ENCODE data around the gene VPS13C.

Gene VPS13C

GRCh38 chr15:62068071-62068809 lies 8.0 kb upstream of the VPS13C start:
- TF ChIP-seq FOXA1 (IDR thresholded peaks at IDR 0.05): no peak
- TF ChIP-seq NFRKB (IDR thresholded peaks at IDR 0.05): no peak
- TF ChIP-seq FOXM1 (IDR thresholded peaks at IDR 0.05; ENCODE audit: borderline replicate concordance): no peak
- no peak for TF ChIP-seq SP1 (IDR thresholded peaks at IDR 0.05)
- TF ChIP-seq TARDBP (IDR thresholded peaks at IDR 0.05): no peak
- TF ChIP-seq LEF1 (IDR thresholded peaks at IDR 0.05; ENCODE audit: borderline replicate concordance): no peak
- no peak for TF ChIP-seq SUZ12 (IDR thresholded peaks at IDR 0.05)
- TF ChIP-seq ELF4 (IDR thresholded peaks at IDR 0.05): no peak
- TF ChIP-seq L3MBTL2 (conservative IDR thresholded peaks at IDR 0.05): no peak; the same call in 1 of the 2 replicates
- TF ChIP-seq HDGF (IDR thresholded peaks at IDR 0.05; ENCODE audit: borderline replicate concordance): no peak
- no peak for TF ChIP-seq ARNT (IDR thresholded peaks at IDR 0.05)
- no peak for TF ChIP-seq PKNOX1 (IDR thresholded peaks at IDR 0.05)
- no peak for TF ChIP-seq CTBP1 (IDR thresholded peaks at IDR 0.05; ENCODE audit: borderline replicate concordance)
- TF ChIP-seq ZNF384 (IDR thresholded peaks at IDR 0.05): no peak
- no peak for TF ChIP-seq FOXK2 (IDR thresholded peaks at IDR 0.05)
- no peak for TF ChIP-seq BHLHE40 (IDR thresholded peaks at IDR 0.05; ENCODE audit: borderline replicate concordance)
- ChIA-PET CTCF (interaction anchor here (1.3 kb wide), 1 partner anchor 8 kb away, joined by 4 read pairs; the partner anchor contains the start of gene VPS13C), POLR2A (no interaction called here)
- peak; percentile 9 for DNase-seq (ENCODE audit: extremely low spot score)

DNA sequence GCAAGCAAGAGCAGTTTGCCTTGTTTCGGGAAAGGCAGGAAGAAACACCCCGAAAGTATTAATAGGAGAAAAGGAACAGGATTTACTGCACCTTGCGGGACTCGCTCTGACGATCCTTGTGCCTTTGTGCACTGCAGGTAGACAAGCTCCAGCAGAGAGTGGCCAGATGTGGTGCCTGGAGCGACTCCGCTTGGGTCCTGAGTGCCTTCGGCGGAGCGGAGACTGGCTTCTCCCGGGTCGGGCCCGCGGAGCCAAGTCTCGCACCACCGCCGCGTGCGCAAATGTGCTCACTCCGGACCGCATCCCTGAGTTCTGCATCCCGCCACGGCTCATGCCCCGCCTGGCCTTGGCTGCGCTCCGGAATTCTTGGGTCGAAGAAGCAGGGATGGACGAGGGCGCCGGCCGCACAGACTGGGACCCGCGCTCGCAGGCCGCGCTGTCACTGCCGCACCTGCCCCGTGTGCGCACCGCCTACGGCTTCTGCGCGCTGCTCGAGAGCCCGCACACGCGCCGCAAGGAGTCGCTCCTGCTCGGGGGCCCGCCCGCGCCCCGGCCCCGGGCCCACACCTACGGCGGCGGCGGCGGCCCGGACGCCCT lies 7.3 kb upstream of the VPS13C start:
- POLR2A ChIA-PET: no interaction called here
- CTCF ChIA-PET: no interaction called here
- DNase-seq (ENCODE audit: extremely low spot score): peak; percentile 7
- no peak for TF ChIP-seq FOXM1 (IDR thresholded peaks at IDR 0.05; ENCODE audit: borderline replicate concordance)
- no peak for TF ChIP-seq NFRKB (IDR thresholded peaks at IDR 0.05)
- TF ChIP-seq HDGF (IDR thresholded peaks at IDR 0.05; ENCODE audit: borderline replicate concordance): no peak
- TF ChIP-seq TARDBP (IDR thresholded peaks at IDR 0.05): no peak
- no peak for TF ChIP-seq ELF4 (IDR thresholded peaks at IDR 0.05)
- TF ChIP-seq CTBP1 (IDR thresholded peaks at IDR 0.05; ENCODE audit: borderline replicate concordance): no peak
- no peak for TF ChIP-seq ARNT (IDR thresholded peaks at IDR 0.05)
- TF ChIP-seq ZNF384 (IDR thresholded peaks at IDR 0.05): no peak
- TF ChIP-seq SP1 (IDR thresholded peaks at IDR 0.05): no peak
- no peak for TF ChIP-seq L3MBTL2 (conservative IDR thresholded peaks at IDR 0.05)
- TF ChIP-seq FOXK2 (IDR thresholded peaks at IDR 0.05): no peak
- TF ChIP-seq LEF1 (IDR thresholded peaks at IDR 0.05; ENCODE audit: borderline replicate concordance): no peak
- no peak for TF ChIP-seq BHLHE40 (IDR thresholded peaks at IDR 0.05; ENCODE audit: borderline replicate concordance)
- TF ChIP-seq SUZ12 (IDR thresholded peaks at IDR 0.05): no peak
- no peak for TF ChIP-seq FOXA1 (IDR thresholded peaks at IDR 0.05)
- no peak for TF ChIP-seq PKNOX1 (IDR thresholded peaks at IDR 0.05)

DNA sequence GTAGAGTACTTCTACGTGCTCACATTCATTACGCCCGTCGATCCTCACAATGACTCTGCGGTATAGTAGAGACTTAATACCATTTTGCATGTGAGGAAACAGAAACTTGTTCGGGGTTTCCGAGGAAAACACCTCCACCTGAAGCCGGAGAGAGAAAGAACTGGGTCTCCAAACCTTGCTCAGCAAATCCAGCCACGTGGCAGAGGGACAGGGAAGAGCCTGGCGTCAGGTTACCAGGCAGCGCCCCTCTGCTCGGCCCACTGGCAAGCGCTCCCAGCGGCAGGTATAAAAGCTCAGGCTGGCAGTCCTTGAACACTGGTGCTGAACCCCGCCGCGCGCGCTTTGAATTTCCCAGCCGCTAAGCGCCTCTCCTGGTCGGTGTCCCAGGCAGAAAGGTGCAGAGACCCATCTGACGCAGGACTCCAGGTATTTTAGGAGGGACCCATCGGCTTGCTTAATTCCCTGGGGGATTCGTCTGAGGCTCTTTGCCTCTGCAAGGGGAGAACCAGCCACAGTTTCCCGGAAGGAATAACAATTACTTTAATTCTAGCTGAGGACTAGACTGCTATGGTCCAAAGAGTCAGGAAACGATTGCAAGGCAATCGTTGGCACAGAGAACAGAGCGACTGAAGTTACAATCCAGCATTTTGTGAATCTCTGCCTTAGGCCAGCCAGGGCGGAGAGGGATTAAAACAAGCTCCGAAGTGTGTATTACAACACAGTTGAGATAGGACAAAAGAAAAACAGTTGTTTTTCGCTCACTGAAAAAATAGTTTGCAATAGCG lies 6.6 kb upstream of the VPS13C start, which contains the start of gene C2CD4A:
TSS of gene C2CD4A (plus strand) at position 315 of the 785 bp plus-strand sequence. CDS start 637 bp downstream, outside the sequence.
- CTCF ChIA-PET: no interaction called here
- TF ChIP-seq SP1 (IDR thresholded peaks at IDR 0.05) (no peak), L3MBTL2 (conservative IDR thresholded peaks at IDR 0.05) (peak; percentile 56)
- POLR2A ChIA-PET: no interaction called here
- DNase-seq (ENCODE audit: extremely low spot score): peak; percentile 28

- TF ChIP-seq TARDBP (IDR thresholded peaks at IDR 0.05) (no peak), ARNT (IDR thresholded peaks at IDR 0.05) (no peak), BHLHE40 (IDR thresholded peaks at IDR 0.05; ENCODE audit: borderline replicate concordance) (no peak), PKNOX1 (IDR thresholded peaks at IDR 0.05) (no peak), HDGF (IDR thresholded peaks at IDR 0.05; ENCODE audit: borderline replicate concordance) (no peak), CTBP1 (IDR thresholded peaks at IDR 0.05; ENCODE audit: borderline replicate concordance) (no peak), ZNF384 (IDR thresholded peaks at IDR 0.05) (no peak), FOXK2 (IDR thresholded peaks at IDR 0.05) (no peak), FOXM1 (IDR thresholded peaks at IDR 0.05; ENCODE audit: borderline replicate concordance) (no peak), SUZ12 (IDR thresholded peaks at IDR 0.05) (no peak)
- POLR2A ChIA-PET: no interaction called here
Measured at GRCh38 chr15:62063825-62064635, 3.8 kb upstream of the VPS13C start.

DNA sequence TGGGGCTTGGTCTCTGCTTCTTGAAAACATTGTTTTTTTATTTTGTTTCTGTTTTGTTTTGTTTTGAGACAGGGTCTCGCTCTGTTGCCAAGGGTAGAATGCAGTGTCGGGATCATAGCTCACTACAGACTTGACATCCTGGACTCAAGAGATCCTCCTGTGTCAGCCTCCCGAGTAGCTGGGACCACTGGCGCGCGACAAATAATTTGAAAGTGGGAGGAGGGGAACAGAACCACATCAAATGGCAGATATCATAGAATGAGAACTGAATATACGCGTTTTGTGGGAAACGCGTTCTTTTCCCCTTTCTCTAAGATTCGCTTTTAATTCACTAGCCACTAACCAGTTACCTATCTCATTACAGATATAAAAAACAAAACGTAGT lies 641 bp upstream of the VPS13C start:
- POLR2A ChIA-PET: interaction anchor here (1.5 to 1.6 kb wide), 2 partner anchors 9 to 10 kb away, joined by 3 read pairs; no protein-coding TSS in a partner anchor
- DNase-seq (ENCODE audit: extremely low spot score): no peak

More at GRCh38 chr15:62063825-62064635, 3.8 kb upstream of the VPS13C start:
- CTCF ChIA-PET: interaction anchor here (0.6 to 0.7 kb wide), 2 partner anchors 8 to 10 kb away, joined by 3 to 4 read pairs; no protein-coding TSS in a partner anchor
- no peak for DNase-seq (ENCODE audit: extremely low spot score)

More for the DNA sequence above, 641 bp upstream of the VPS13C start:
- CTCF ChIA-PET: interaction anchor here (0.5 to 0.8 kb wide), 4 partner anchors 14 to 1356 kb away, joined by 3 to 5 read pairs (median 4); no protein-coding TSS in a partner anchor
- peak; percentile 6 for TF ChIP-seq L3MBTL2 (conservative IDR thresholded peaks at IDR 0.05)
- TF ChIP-seq SUZ12 (IDR thresholded peaks at IDR 0.05): no peak
- no peak for TF ChIP-seq ELF4 (IDR thresholded peaks at IDR 0.05)
